Stimulated activated CD8-positive, alpha-beta memory T cell treated with anti-CD3 and anti-CD28 coated beads, Interleukin-7, amount 100 ng/mL, for 48 hours (primary cell): ENCODE results near the gene TIGD3.

ENCODE experiments used
- DNase-seq, 2 donors: peaks; one replicate each; pipeline ENCODE4 v3.0.0-alpha.2; 2020; ENCODE audit warnings: low read depth in 1 of 2; ENCODE audit errors: extremely low read depth in 1 of 2

Gene TIGD3

DNA sequence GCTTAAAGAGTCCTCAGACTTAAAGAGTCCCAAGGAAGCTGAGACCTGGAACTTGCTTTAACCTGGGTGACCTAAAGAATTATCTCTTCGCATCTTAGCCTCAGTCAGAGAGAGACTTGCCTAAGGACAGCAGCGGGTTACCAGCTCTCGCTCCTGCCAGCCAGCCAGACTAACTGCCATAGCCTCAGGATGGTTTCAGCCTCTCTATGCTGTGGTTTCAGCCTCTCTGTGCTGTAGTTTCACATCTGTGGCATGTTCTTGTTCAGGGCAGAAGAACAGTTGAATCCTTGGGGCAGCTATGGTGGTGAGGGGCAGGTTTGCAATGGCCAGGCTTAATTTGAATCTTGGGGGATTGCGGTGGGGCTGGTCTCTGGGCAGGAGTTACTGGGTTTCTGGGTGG, 34.2 kb downstream of the TIGD3 start:
- DNase-seq, result no peak

DNA sequence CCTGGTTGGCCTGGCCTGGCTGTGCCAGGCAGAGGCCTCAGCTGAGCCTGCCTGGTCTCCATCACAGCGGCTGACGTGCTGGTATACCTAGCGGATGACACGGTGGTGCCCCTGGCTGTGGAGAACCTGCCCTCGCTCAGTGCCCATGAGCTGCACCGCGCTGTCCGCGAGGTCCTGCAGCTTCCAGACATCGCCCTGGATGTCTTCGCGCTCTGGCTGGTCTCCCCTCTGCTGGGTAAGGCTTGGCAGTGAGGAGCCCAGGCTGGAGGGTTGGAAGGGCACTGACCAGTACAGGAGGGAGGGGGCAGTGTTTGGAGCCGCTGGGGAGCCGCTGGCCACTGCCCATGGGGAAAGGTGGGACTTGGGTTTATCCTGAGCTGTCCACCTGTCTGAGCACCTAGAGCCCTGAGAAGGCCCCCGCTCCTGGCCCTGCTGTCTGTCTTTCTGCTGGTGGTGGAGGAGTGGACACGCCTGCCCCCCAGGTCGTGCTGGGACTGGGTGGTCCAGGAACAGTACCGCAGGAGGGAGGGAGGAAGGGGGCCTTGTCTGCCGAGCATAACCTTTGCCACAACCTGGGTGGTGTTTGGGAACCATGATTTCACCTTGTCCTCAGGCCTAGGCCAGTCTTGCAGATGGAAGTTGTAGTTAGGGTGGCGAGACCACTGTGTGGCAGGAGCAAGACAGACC, 34.9 kb downstream of the TIGD3 start:
- no peak for DNase-seq

DNA sequence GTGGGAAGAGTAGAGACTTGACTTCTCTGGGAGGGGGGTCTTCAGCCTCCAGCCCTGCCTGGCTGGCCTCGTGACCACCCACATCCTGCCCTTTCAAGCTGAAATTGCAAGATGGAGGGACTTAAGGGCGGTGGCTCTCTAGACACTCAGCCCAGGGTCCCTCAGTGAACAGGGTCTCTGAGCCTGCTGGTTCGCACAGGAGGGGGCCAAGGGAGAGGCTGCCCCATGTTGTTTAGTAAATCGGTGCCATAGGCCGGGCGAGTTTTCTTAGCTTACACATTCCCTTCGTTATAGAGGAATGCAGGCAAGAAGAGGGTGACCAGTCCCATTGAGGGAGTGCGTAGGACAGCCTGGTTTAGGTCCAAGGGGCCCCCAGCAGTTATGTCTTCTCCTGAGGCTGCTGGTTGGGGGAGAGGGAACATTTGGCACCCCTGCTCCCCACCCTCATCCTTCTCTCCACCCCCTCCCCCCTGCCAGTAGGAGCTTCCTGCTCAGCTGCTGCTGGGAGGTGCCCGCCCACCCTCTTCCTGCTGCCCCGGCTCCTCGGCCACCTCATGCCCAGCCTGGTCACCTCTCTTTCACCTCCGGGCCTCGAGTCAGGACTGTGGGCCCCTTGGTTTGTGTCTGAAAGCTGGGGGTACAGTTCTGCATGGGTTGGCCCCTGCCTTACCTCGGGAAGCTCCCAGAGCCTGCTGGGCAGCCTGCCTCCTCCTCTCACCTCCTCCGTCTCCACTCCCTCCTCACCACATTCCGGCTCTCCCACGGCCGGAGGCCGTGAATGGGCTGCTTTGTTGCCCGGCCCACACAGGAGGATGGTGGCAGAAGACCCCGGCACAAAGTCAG, 35.8 kb downstream of the TIGD3 start:
- no peak for DNase-seq

DNA sequence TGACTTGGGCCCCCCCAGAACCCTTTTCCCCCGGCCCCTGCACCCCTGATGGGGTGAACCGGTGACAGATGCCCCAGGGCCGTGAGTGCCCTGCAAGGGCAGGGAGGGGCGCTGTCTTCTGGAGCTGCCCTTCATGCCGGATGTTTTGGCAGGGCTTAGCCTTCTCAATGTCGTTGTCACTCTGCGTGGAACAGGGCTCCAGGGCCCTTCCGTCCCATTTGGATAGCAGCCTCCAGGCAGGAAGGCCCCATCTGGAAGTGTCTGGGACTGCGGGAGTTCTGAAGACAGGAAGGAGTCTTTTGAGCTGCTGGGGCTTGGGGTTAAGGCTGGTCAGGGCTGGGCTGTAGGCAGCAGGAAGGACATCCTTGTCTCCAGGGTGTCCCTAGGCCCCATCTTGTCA, 36.4 kb downstream of the TIGD3 start:
- DNase-seq, result no peak

DNA sequence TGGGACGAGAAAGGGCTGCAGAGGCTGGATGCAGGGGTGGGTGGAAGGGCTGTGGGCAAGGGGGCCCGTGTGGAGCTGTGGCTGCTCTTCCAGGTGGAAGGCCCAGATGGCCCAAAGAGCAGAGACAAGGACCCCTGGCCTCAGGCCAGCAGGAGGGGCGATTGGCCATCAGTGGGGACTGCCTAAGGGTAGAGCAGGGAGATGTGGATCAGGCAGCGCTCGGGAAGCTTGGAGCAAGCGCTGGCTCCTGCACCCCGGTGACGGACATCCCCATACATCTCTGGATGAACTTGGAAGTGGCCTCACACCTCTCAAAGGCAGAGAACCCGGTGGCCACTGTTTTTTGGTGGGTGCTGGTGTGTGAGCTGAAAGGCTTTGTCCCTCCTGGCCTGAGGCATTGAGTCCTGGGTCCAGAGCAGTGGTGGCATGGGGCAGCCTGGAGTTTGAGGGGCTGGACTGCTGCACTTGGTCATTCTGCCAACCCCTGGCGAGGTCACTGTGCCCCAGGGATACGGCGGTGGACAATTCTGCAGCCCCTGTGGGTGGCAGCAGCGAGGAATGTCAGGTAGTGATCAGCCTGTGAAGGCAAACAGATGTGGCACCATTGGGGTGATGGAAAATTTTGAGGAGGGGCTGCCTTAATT, 37.8 kb downstream of the TIGD3 start:
- DNase-seq, result no peak

DNA sequence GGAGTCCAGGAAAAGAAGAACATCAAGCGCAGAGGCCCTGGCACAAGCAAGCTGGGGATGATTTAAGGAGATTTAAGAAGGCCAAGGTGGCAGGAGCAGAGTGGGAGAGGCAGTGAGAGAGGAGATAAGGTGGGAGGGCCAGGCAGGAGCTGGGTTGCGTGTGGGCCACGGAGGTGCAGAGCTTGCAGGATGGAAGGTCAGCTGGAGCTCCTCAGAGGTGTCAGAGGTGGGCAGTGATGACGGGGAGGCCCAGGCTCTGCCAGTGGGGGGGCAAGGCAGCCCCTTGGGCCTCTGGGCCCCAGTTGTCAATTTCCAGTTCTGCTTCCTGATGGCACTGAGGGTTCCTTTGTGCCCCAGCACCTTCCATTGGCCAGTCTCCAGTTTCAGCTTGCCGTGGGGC, 38.3 kb downstream of the TIGD3 start:
- no peak for DNase-seq

DNA sequence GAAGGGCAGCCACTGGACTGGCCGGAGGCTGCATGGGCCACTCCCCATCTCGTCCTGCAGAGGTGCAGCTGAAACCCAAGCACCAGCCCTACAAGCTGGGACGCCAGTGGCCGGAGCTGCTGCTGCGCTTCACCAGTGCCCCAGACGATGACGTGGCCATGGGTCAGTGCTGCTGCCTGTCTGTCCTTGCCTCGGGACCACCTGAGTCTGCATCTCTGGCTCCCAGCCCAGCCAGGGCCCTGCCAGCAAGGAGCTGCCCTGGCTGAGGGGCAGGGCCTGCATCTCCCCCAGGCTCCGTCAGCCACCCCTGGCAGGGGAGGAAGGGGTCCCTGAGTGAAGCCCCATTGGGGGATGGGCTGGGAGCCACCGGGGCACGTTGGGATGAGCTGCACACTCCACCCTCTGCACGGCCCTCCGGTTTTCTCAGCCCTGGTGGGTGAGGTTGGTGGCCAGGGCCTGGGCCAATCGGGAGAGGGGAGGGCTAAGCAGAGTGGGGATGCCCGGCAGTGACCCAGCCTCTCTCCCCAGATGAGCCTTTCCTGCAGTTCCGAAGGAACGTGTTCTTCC, 39.0 kb downstream of the TIGD3 start:
- no peak for DNase-seq

DNA sequence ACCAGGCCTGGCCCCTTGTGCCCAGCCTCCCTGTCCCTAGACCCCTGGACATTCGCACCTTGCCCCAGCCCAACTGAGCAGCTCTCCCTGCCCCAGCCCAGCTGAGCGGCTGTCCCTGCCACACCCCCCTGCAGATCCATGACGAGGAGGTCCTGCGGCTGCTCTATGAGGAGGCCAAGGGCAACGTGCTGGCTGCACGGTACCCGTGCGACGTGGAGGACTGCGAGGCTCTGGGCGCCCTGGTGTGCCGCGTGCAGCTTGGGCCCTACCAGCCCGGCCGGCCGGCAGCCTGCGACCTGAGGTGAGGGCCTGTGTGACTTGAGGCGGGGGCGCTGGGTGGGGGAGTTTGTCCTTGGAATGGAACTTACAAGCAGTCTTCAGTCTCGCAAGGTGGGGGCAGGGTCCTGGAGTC, 39.6 kb downstream of the TIGD3 start:
- DNase-seq, result no peak

DNA sequence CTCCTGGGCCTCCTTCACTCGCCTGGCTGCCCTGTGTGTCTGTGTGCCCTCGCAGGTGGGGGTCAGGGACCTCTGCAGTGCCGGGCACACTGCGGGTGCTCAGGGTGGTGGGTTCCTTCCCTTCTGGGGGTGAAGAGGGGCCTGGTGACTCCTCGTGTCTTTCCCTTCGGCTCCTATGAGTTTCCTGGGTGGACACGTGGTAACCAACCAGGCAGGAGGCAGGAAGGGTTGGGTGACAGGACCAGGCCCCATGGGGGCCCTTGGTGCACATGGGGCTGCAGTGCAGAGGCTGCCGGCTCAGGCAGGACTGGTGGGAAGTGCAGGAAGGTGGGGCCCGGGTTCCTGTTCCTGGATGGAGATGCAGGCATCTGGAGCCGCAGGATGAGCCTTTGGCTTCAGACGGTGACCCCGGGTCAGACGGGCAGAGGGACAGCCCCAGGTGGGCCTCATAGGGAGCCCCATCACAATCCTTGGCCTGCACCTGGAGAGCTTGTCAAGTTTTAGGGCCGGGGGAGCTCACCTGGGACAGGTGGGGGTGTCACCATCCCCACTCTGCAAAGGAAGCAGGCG, 41.5 kb downstream of the TIGD3 start:
- DNase-seq, result no peak

DNA sequence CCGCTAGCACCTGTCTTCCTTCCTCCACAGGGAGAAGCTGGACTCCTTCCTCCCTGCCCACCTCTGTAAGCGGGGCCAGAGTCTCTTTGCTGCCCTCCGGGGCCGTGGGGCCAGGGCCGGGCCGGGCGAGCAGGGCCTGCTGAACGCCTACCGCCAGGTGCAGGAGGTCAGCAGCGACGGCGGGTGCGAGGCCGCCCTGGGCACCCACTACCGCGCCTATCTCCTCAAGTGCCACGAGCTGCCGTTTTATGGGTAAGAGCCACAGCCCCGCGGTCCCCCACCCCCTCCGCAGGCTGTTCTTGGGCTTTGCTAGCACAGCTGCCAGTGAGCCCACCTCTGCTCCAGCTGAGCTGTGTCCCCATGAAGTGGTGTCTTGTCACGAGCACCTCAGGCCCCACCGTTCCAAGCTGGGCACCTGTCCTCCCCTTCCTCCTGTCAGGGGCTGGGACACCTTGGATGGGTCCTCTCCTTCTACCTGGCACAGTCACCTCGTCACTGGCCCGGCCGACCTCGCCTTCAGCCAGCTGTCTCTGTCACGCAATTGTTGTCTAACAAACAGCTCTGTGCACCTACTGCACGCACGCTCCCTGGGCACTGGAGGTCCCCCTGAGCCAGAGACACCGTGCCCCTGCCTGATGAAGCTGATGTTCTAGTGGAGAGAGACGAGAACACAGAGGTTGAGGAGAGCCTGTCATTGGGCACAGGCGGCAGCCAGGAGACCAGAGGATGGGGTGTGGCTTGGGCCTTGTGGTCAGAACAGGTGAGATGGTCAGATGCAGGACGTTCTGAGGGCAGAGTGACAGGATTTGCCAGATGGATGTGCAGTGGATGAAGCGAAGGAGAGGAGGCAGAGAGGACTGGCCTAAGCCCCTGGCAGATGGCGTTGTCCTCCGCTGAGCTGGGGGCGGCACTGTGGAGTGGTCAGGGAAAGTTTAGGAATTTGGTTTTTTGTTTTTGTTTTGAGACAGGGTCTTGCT, 42.5 kb downstream of the TIGD3 start:
- no peak for DNase-seq

DNA sequence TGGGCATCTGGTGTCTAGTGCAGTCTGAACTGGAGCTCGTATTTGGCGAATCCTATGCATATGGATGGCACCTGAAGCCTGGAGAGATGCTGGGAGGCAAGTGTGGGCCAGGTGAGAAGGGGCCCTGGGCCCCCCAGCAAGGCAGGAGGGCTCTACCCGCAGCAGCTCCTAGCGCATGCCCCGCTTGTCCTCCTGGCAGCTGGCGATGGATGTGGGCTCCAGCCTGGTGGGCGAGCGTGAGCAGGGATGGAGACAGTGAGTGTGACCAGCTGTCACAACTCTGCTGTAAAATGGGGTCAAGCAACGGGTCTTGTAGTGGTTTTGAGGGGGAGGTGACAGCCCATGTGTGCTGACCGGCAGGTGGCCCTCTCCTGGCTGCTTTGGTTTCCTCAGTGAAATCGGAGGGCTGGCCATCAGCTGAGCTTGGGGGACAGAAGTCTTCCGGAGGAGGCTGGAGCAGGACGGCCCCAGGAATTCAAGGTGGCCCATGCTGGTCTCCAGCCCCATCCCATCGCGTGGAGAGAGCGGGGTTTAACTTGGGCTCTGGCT, 43.9 kb downstream of the TIGD3 start:
- DNase-seq, result no peak

DNA sequence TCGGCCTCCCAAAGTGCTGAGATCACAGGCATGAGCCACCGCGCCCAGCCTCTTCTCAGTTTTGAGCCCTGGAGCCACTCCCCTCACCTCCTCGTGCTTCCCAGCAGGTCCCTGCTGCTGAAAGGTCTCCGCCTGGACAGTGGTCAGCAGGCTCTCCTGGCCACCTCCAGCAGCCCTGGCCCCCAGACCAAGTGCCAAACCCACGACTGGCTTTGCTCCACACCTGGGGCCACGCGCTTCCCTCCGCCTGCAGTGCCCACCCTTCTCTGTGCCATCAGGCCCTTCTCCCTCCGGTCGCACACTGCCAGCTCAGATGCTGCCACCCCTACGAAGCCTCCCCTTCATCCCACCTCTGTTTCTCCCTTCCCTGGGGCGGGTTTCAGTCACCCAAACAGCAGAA, 44.7 kb downstream of the TIGD3 start:
- DNase-seq, result no peak

DNA sequence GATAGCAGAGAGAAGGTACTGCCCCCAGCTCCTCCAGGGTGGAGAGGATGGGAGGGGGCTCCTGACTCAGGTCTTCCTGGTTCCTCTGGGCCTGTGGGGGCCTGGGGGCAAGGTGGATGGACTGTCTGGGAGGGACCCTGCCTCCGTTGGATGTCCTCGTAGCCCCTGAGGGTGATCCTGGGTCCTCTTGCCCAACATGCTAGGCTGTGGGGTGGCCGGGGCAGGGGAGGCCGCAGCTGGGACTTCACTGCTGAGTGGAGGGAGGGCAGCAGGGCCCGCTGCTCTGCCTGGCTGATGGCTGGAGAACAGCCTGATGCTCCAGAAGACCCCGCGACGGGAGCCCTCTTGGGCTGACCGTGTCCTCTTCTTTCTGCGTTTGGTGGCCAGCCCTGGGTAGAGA, 45.3 kb downstream of the TIGD3 start:
- no peak for DNase-seq

DNA sequence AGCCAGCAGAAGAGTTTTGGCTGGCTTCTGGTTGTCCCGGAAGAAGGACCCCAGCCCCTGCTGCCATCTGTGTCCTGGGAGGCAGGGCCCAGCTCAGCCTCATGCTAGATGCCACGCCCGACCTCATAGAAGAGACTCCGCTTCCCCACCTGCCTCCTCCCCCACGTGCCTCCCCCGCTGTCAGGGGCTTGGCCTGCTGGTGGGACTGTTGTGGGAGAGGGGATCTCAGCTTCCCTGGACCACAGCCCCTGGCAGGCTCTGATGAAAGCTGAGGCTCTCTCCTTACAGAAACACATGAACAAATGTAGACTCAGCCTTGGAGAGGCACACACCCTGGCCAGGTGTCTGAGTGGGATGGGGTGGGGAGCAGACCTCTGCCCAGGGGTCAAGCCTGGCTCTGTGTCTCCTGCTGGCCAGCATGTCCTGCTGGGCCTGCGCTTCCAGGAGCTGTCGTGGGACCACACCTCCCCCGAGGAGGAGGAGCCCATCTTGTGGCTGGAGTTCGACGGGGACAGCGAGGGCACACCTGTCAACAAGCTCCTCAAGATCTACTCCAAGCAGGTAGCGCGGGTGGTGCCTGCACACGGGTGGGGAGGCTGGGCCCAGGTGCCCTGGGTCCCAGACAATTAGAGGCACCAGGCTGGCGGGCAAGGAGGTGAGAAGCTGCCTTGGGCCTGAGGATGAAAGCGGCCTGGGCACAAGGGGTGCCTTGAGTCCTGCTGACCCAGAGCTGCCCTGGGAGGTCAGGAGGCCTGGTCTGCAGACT, 45.9 kb downstream of the TIGD3 start:
- DNase-seq, result no peak

DNA sequence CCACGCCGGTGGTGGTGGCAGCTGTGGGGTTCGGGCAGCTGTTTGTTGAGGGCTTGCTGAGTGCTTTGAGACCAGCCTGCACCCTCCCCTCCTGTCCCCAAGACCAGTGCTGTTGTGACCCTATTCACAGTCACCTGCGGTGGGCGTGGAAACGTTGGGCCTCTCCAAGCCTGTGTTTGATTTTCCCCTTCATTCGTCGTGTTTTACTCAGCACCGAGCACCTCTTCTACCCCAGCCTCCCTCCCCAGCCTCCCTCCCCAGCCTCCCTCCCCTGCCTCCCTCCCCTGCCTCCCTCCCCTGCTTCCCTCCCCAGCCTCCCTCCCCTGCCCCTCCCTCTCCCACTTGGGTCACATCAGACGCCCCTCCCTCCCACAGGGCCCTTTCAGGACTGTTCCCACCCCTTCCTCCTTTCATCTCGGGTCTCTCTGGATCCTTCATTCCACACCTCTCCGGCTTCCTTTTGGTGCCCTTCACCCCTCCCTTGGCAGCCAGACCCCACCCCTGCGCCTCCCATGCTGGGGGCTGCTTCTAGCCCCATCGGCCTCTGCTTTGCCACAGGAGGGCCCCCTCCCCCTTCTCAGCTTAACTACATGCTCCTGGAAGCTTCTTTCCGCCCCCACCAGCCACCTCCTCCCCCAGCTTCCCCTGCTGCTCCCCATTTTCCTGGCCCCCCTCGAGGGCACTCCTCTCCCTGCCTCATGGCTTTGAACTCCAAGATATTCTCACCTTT, 46.7 kb downstream of the TIGD3 start:
- no peak for DNase-seq

DNA sequence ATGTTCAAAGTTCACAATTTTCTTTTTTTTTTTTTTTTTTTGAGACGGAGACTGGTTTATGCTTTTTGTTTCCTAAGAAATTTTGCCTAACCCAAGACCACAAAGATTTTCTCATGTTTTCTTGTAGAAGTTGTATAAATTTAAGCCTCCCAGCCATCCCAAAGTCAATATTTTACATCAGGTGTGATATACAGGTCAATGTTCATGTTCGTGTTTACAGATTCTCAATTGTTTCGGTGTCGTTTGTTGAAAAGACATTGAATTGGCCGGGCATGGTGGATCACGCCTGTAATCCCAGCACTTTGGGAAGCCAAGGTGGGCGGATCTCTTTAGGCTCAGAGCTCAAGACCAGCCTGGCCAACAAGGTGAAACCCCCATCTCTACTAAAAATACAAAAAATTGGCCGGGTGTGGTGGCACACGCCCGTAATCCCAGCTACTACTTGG, 47.3 kb downstream of the TIGD3 start:
- DNase-seq, result no peak

DNA sequence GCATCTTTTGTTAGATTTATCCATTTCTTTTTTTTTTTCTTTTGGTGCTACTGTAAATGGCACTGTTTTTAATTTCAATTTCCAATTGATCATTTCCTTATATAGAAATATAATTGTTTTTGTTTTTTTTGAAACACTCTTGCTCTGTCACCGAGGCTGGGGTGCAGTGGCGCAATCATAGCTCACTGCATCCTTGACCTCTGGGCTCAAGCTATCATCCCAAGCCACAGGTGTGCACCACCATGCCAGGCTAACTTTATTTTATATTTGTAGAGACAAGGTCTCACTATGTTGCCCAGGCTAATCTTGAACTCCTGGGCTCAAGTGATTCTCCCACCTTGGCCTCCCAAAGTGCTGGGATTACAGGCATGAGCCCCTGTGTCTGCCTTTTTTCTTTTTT, 48.2 kb downstream of the TIGD3 start:
- DNase-seq, result no peak

DNA sequence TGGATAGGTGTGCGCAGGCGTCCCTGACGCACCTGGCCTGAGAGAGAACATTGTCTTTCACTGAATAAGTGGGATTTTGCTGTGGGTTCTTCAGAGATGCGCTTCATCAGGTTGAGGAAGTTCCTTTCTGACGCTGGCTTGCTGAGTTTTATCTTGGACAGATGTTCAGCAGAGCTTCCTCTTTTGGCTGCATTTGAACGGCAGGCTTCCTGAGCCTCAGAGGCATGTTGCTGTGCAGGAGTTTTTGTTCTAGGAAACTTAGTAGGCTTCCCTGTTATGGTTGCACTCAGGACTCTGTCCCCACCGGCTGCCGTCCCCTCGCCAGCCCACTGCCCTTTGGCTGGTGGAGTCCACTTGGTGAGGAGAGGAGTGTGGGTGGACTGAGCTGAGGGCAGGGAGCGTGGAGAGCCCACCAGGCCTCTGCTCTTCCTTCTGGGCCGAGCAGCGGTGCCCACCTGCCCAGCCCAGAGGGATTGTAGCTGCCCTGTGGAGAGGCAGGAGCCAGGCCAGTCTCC, 49.1 kb downstream of the TIGD3 start:
- DNase-seq, result no peak
